ENCODE data around the gene DSCAM.

DSCAM gene

DNA sequence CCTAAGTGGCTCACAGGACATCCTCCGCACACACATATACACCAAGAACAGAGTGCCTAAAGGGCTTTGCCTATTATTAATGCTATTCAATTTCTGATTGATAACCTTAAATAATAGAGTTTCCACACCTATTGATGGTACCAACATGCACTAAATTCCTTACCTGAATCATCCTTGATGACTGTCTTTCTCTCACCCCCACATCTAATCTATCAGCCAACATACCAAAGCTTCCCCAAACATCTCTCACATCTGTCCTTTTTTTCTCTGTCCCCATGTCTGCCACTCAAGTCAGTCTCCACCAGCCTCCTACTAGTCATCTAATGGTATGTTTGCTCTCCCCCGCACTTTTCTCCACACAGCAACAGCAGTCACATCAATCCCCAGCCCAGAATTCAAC, 174.4 kb downstream of the DSCAM start:
- TF ChIP-seq, protein P1, sequence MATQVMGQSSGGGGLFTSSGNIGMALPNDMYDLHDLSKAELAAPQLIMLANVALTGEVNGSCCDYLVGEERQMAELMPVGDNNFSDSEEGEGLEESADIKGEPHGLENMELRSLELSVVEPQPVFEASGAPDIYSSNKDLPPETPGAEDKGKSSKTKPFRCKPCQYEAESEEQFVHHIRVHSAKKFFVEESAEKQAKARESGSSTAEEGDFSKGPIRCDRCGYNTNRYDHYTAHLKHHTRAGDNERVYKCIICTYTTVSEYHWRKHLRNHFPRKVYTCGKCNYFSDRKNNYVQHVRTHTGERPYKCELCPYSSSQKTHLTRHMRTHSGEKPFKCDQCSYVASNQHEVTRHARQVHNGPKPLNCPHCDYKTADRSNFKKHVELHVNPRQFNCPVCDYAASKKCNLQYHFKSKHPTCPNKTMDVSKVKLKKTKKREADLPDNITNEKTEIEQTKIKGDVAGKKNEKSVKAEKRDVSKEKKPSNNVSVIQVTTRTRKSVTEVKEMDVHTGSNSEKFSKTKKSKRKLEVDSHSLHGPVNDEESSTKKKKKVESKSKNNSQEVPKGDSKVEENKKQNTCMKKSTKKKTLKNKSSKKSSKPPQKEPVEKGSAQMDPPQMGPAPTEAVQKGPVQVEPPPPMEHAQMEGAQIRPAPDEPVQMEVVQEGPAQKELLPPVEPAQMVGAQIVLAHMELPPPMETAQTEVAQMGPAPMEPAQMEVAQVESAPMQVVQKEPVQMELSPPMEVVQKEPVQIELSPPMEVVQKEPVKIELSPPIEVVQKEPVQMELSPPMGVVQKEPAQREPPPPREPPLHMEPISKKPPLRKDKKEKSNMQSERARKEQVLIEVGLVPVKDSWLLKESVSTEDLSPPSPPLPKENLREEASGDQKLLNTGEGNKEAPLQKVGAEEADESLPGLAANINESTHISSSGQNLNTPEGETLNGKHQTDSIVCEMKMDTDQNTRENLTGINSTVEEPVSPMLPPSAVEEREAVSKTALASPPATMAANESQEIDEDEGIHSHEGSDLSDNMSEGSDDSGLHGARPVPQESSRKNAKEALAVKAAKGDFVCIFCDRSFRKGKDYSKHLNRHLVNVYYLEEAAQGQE (IDR thresholded peaks at IDR 0.05; ENCODE audit: insufficient replicate concordance, low read depth): no peak
- no peak for TF ChIP-seq SPI1 (IDR thresholded peaks at IDR 0.05; ENCODE audit: borderline replicate concordance, low read depth)
- no peak for TF ChIP-seq GABPA (IDR thresholded peaks at IDR 0.05; ENCODE audit: low read depth)
- TF ChIP-seq, protein P2, sequence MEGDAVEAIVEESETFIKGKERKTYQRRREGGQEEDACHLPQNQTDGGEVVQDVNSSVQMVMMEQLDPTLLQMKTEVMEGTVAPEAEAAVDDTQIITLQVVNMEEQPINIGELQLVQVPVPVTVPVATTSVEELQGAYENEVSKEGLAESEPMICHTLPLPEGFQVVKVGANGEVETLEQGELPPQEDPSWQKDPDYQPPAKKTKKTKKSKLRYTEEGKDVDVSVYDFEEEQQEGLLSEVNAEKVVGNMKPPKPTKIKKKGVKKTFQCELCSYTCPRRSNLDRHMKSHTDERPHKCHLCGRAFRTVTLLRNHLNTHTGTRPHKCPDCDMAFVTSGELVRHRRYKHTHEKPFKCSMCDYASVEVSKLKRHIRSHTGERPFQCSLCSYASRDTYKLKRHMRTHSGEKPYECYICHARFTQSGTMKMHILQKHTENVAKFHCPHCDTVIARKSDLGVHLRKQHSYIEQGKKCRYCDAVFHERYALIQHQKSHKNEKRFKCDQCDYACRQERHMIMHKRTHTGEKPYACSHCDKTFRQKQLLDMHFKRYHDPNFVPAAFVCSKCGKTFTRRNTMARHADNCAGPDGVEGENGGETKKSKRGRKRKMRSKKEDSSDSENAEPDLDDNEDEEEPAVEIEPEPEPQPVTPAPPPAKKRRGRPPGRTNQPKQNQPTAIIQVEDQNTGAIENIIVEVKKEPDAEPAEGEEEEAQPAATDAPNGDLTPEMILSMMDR (IDR thresholded peaks at IDR 0.05; ENCODE audit: insufficient read depth, low read length): no peak
- TF ChIP-seq POLR2AphosphoS5 (IDR thresholded peaks at IDR 0.05; ENCODE audit: low read depth): no peak
- Histone ChIP-seq H3K4me3 (replicated peaks; ENCODE audit: insufficient read depth, low read length) (no peak overlapping the region), H3K27ac (replicated peaks) (no peak overlapping the region), H3K27me3 (ENCODE audit: insufficient read depth, poor library complexity, severe bottlenecking) (no peaks in the 10 kb centered on the region)
- no peak for DNase-seq (ENCODE audit: low read depth in 1 of 2, low spot score in 1 of 2)

DNA sequence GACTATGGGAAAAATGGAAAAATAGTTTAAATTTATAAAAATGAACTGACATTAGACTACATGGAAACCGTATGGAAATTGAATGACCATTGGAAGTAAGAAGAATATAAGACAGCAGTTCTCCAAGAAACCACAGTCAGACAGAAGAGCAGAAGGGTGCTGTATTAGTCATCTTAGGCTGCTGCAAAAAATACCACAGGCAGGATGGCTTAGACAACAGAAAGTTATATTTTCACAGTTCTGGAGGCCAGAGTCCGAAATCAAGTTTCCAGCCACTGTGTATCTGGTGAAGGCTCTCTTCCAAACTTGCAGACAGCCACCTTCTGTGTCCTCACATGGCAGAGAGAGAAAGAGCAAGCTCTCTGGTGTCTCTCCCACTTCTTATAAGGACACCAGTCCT, 175.2 kb downstream of the DSCAM start:
- TF ChIP-seq GABPA (IDR thresholded peaks at IDR 0.05; ENCODE audit: low read depth) (no peak), POLR2AphosphoS5 (IDR thresholded peaks at IDR 0.05; ENCODE audit: low read depth) (no peak)
- TF ChIP-seq, protein P2 (IDR thresholded peaks at IDR 0.05; ENCODE audit: insufficient read depth, low read length): no peak
- Histone ChIP-seq H3K4me3 (replicated peaks; ENCODE audit: insufficient read depth, low read length) (no peak overlapping the region), H3K27me3 (ENCODE audit: insufficient read depth, poor library complexity, severe bottlenecking) (no peaks in the 10 kb centered on the region), H3K27ac (replicated peaks) (no peak overlapping the region)
- DNase-seq (ENCODE audit: low read depth in 1 of 2, low spot score in 1 of 2): no peak

DNA sequence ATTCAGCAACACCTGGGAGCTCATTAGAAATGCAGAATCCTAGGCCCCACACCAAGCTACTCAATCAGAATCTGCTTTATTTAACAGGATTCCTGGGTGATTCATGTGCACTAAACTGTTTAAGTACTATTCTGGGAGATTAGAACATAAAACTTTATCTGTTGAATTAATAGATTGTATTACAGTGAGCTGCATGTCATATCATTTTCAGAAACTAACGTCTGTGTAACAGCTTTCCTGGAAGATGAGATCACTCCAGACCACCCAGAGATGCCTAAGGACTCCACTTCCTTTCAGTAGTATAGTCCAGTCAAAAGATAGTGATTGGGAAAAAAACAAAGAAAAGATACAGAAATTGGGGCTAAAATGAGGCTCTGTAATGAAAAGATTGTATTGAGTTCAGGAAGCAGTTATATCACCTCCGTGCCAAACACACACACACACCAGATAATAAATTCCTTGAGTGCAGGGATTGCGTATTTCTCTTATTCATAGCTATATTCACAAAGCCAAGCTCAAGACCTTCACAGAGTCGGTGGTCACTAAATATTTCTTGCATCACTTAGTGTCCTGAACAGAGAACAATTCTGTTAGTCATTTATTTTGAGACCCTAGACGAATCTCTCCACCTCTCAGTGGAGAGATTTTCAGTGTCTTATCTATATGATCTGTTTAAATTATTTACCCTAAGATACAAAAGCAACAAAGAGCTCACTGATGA, 178.2 kb downstream of the DSCAM start:
- Histone ChIP-seq H3K27ac (replicated peaks) (no peak overlapping the region), H3K27me3 (ENCODE audit: insufficient read depth, poor library complexity, severe bottlenecking) (no peaks in the 10 kb centered on the region), H3K4me3 (replicated peaks; ENCODE audit: insufficient read depth, low read length) (no peak overlapping the region)
- no peak for DNase-seq (ENCODE audit: low read depth in 1 of 2, low spot score in 1 of 2)
- TF ChIP-seq GABPA (IDR thresholded peaks at IDR 0.05; ENCODE audit: low read depth) (no peak), POLR2AphosphoS5 (IDR thresholded peaks at IDR 0.05; ENCODE audit: low read depth) (no peak)
- TF ChIP-seq, protein P1 (IDR thresholded peaks at IDR 0.05; ENCODE audit: insufficient replicate concordance, low read depth): no peak

DNA sequence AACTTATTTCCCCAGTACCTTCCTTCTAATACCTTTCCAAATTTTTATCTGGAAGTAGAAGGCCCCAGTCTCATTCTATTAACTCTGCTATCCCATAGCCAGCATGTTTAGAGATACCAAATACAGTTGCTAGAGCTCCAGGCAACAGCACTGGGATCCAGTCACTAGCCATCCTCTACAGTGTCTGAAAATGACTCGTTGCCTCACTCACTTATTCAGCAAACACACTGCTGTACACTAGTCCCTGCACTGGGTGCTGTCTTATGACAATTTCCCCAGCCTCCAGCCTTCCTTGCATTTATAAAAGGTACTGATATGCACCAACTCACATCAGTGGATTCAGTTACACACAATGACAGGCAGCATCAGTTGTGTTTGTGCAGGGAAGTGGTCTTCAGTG, 179.0 kb downstream of the DSCAM start:
- DNase-seq (ENCODE audit: low read depth in 1 of 2, low spot score in 1 of 2): no peak
- TF ChIP-seq, protein P2 (IDR thresholded peaks at IDR 0.05; ENCODE audit: insufficient read depth, low read length): no peak
- TF ChIP-seq, protein P1 (IDR thresholded peaks at IDR 0.05; ENCODE audit: insufficient replicate concordance, low read depth): no peak
- no peak for TF ChIP-seq GABPA (IDR thresholded peaks at IDR 0.05; ENCODE audit: low read depth)
- no peak for TF ChIP-seq POLR2AphosphoS5 (IDR thresholded peaks at IDR 0.05; ENCODE audit: low read depth)
- no peak for TF ChIP-seq SPI1 (IDR thresholded peaks at IDR 0.05; ENCODE audit: borderline replicate concordance, low read depth)
- H3K27me3 ChIP-seq (ENCODE audit: insufficient read depth, poor library complexity, severe bottlenecking): no peaks in the 10 kb centered on the region
- no peak overlapping the region for H3K4me3 ChIP-seq (replicated peaks; ENCODE audit: insufficient read depth, low read length)
- no peak overlapping the region for H3K27ac ChIP-seq (replicated peaks)
